Vagina (tissue), 2 donors: ENCODE data around the gene FMN2. TPM values are rescaled to one million over a fixed set of nuclear protein-coding genes. Genes with fewer than 3 reads are reported as not detected.

ENCODE experiments used
- DNase-seq, 2 donors: peaks; one replicate each; pipeline ENCODE4 v3.0.0-alpha.2; 2017; ENCODE audit errors: extremely low spot score in 2 of 2
- H3K27ac ChIP-seq: fragments of 200-600 bp; sonication (generic); one replicate; pipeline ENCODE4 v1.5.1; 2019
- H3K27me3 ChIP-seq: fragments of 200-600 bp; sonication (generic); one replicate; pipeline ENCODE4 v1.5.1; 2019
- H3K36me3 ChIP-seq, 2 donors: fragments of 200-600 bp; sonication (generic); one replicate each; pipeline ENCODE4 v1.5.1; 2017 to 2019
- H3K4me1 ChIP-seq: fragments of 200-600 bp; sonication (generic); one replicate; pipeline ENCODE4 v1.5.1; 2019
- H3K4me3 ChIP-seq, 2 donors: fragments of 200-600 bp; sonication (generic); 1 replicate in 1 of 2; 2 replicates in 1 of 2; pipeline ENCODE4 v1.5.1; 2016 to 2019
- H3K9me3 ChIP-seq: fragments of 200-600 bp; sonication (generic); one replicate; pipeline ENCODE4 v1.5.1; 2019
- CTCF ChIP-seq, 3 experiments: fragments of 450-650 bp in 2 of 3; fragments of 200-600 bp in 1 of 3; sonication (generic) in 1 of 3; IDR thresholded peaks; one replicate each; pipeline ENCODE4 v1.5.1; 2017 to 2019; ENCODE audit warnings: antibody characterized with exemption in 3 of 3, mild to moderate bottlenecking in 2 of 3, moderate library complexity in 2 of 3
- POLR2A ChIP-seq, 2 donors: fragments of 450-650 bp; IDR thresholded peaks; one replicate each; pipeline ENCODE4 v1.6.1; 2017; ENCODE audit warnings: antibody characterized with exemption in 2 of 2, mild to moderate bottlenecking in 2 of 2, moderate library complexity in 2 of 2
- POLR2AphosphoS5 ChIP-seq, 2 donors: sonication (generic); formaldehyde crosslinking; IDR thresholded peaks; one replicate each; pipeline ENCODE4 v1.9.0; 2017; ENCODE audit warnings: antibody characterized with exemption in 2 of 2, mild to moderate bottlenecking in 2 of 2, low read depth in 1 of 2; ENCODE audit not compliant: insufficient read depth in 1 of 2
- intact Hi-C: fragments of 100-400 bp; cut with DNase I; formaldehyde crosslinking; loops from one replicate; pipeline ENCODE4 v1.15.1; 2023
- total RNA-seq: library from RNA; depleted of rRNA; stranded (reverse); fragments of >200 nt; gene quantifications from one replicate; pipeline ENCODE4 v1.2.3, GENCODE V29; 2016

Gene FMN2
- total RNA-seq, 1 donor from 2014 or later: not detected

- TF ChIP-seq POLR2AphosphoS5 (IDR thresholded peaks at IDR 0.05; ENCODE audit: insufficient read depth in 1 of 2, low read depth in 1 of 2) (no peak), CTCF (IDR thresholded peaks at IDR 0.05) (no peak), POLR2A (IDR thresholded peaks at IDR 0.05) (no peak)
- H3K4me3 ChIP-seq: no peak overlapping the region
- H3K9me3 ChIP-seq: no peaks in the 10 kb centered on the region
- H3K4me1 ChIP-seq: no peaks in the 10 kb centered on the region
- DNase-seq: no peak
- intact Hi-C loops: no loop called here
- H3K27ac ChIP-seq: no peak overlapping the region
- no peaks in the 10 kb centered on the region for H3K27me3 ChIP-seq
- no peaks in the 10 kb centered on the region for H3K36me3 ChIP-seq
These were observed 8.1 kb downstream of the FMN2 start for GRCh38 chr1:240099748-240100147.

DNA sequence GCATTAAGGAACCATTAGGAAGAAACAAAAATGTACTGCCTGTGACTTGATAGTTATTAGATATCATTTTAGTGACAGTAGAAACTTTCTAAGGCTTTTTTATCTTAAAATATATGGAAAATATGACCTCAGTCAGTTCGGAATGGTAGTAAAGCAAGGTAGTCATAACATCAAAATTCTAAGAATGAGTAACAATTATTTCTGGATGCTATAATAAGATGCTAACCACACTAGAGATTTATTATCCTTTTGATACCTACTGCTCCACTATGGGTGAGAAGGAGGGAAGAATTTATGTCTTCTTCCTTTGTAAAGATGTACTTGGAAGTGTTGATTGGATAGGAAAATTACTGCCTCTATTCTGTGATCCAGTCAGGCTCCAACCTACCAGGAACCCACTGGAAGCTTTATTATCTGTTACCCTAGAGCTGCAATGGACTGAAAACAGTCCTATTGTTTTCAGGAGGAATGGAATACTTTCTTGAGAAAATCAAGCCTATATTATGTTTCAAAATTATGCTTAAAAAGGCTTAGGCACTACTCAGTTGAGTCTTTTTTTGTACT is 8.8 kb downstream of the FMN2 start:
- TF ChIP-seq CTCF (IDR thresholded peaks at IDR 0.05) (no peak), POLR2AphosphoS5 (IDR thresholded peaks at IDR 0.05; ENCODE audit: insufficient read depth in 1 of 2, low read depth in 1 of 2) (no peak), POLR2A (IDR thresholded peaks at IDR 0.05) (no peak)
- no peak overlapping the region for H3K27ac ChIP-seq
- no peaks in the 10 kb centered on the region for H3K36me3 ChIP-seq
- no peaks in the 10 kb centered on the region for H3K27me3 ChIP-seq
- H3K4me1 ChIP-seq: no peaks in the 10 kb centered on the region
- intact Hi-C loops: no loop called here
- no peak overlapping the region for H3K4me3 ChIP-seq
- no peak for DNase-seq
- H3K9me3 ChIP-seq: no peaks in the 10 kb centered on the region

GRCh38 chr1:240101306-240101705 is 9.6 kb downstream of the FMN2 start:
- intact Hi-C loops: no loop called here
- H3K4me1 ChIP-seq: no peaks in the 10 kb centered on the region
- H3K4me3 ChIP-seq: no peak overlapping the region
- no peaks in the 10 kb centered on the region for H3K36me3 ChIP-seq
- no peaks in the 10 kb centered on the region for H3K27me3 ChIP-seq
- H3K27ac ChIP-seq: no peak overlapping the region
- no peak for DNase-seq
- H3K9me3 ChIP-seq: no peaks in the 10 kb centered on the region
- TF ChIP-seq POLR2A (IDR thresholded peaks at IDR 0.05) (no peak), CTCF (IDR thresholded peaks at IDR 0.05) (no peak), POLR2AphosphoS5 (IDR thresholded peaks at IDR 0.05; ENCODE audit: insufficient read depth in 1 of 2, low read depth in 1 of 2) (no peak)

DNA sequence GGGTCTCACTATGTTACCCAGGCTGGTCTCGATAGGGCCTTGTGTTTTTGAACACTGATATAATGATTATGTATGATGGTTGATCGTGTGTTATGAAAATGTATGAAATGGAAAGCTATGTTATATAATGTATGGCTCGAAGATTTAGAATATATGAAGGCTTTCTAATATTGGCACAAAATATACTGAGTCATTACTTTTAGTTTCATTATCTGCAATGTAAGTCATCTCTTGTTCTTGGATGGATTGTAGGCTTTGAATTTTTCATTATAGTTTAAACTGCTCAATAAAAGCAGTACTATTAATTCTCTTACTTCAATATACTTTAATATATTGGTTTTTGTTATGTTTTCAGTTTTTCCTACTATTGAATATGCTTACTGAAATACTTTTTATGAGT is 10.1 kb downstream of the FMN2 start:
- Histone ChIP-seq H3K4me1 (no peaks in the 10 kb centered on the region), H3K27ac (no peak overlapping the region), H3K4me3 (no peak overlapping the region), H3K27me3 (no peaks in the 10 kb centered on the region), H3K36me3 (no peaks in the 10 kb centered on the region), H3K9me3 (no peaks in the 10 kb centered on the region)
- DNase-seq: no peak
- no peak for TF ChIP-seq POLR2A (IDR thresholded peaks at IDR 0.05)
- intact Hi-C loops: no loop called here

GRCh38 chr1:240104672-240105071 is 13.0 kb downstream of the FMN2 start:
- no peak overlapping the region for H3K27ac ChIP-seq
- H3K4me1 ChIP-seq: no peaks in the 10 kb centered on the region
- H3K27me3 ChIP-seq: no peaks in the 10 kb centered on the region
- no peak overlapping the region for H3K4me3 ChIP-seq
- no peaks in the 10 kb centered on the region for H3K36me3 ChIP-seq
- H3K9me3 ChIP-seq: no peaks in the 10 kb centered on the region
- DNase-seq: no peak
- TF ChIP-seq POLR2AphosphoS5 (IDR thresholded peaks at IDR 0.05; ENCODE audit: insufficient read depth in 1 of 2, low read depth in 1 of 2): no peak
- TF ChIP-seq POLR2A (IDR thresholded peaks at IDR 0.05): no peak
- intact Hi-C loops: no loop called here

- DNase-seq: no peak
- Histone ChIP-seq H3K4me1 (no peaks in the 10 kb centered on the region), H3K36me3 (no peaks in the 10 kb centered on the region), H3K9me3 (no peaks in the 10 kb centered on the region), H3K4me3 (no peak overlapping the region), H3K27ac (no peak overlapping the region), H3K27me3 (no peaks in the 10 kb centered on the region)
- intact Hi-C loops: no loop called here
- TF ChIP-seq POLR2AphosphoS5 (IDR thresholded peaks at IDR 0.05; ENCODE audit: insufficient read depth in 1 of 2, low read depth in 1 of 2) (no peak), CTCF (IDR thresholded peaks at IDR 0.05) (no peak), POLR2A (IDR thresholded peaks at IDR 0.05) (no peak)
These were observed 15.5 kb downstream of the FMN2 start for GRCh38 chr1:240107058-240107684.
